Measurements from ENCODE around the gene SWT1. TPM values are rescaled to one million over a fixed set of nuclear protein-coding genes. Genes with fewer than 3 reads are reported as not detected.

The SWT1 gene
- total and polyA plus RNA-seq, 4 donors = 2.5 to 7.8 (median 5.0) TPM

DNA sequence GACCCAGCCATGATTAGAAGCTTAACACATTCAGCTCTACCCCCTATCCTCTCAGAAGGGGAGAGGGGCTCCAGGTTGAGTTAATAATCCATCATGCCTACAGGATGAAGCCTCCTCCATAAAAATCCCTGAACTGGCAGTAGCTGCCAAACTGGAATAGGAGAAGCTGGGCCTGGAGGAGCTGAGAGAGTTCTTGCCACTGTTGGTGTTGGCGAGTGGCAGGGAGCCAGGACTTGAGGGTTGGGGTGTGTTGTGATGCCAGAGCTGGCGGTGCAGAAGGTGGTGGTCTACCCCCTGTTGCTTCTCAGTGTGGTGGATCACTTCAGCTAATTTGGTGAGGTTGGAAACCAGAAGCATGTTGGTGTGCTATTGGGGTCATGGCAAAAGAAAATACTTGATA is 123.6 kb downstream of the SWT1 start:
- WGBS, 2 donors = 97 to 98% methylated on average over 2 of the region's 2 CpGs
- H3K9me3 ChIP-seq (ENCODE audit: control insufficient read depth, low read length) = no peaks in the 10 kb centered on the region

DNA sequence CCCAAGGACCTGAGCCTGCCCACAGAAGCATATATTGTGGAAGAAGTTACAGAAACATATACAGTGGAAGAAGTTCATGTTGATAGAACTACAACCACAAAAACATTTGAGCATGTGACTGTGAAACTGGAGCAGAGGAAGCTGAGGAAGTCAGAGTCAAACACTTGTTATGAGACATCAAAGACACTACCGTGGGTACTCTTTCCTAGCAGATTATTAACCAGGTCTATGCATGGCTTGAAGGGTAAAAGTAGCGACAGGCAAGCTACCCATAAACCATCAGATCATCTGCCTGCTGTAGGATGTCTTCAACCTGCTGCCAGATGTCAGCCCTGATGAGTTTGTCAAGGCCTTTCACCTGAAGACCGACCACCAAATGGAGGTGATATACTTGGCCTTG is 124.3 kb downstream of the SWT1 start:
- Histone ChIP-seq H3K27ac (ENCODE audit: low read depth in 1 of 2, low read length in 2 of 2) (no peak overlapping the region), H3K4me1 (ENCODE audit: control insufficient read depth in 1 of 2, insufficient read depth in 2 of 2, low read length in 2 of 2) (no peaks in the 10 kb centered on the region), H3K4me3 (ENCODE audit: low read length in 2 of 2) (no peak overlapping the region), H3K27me3 (ENCODE audit: control insufficient read depth in 1 of 2, insufficient read depth in 2 of 2, low read length in 1 of 2) (no peaks in the 10 kb centered on the region), H3K9me3 (ENCODE audit: control insufficient read depth, low read length) (no peaks in the 10 kb centered on the region), H3K36me3 (ENCODE audit: control insufficient read depth in 1 of 2, insufficient read depth in 2 of 2, low read length in 1 of 2) (peaks cover 4% of the 10 kb centered on the region in 2 donors)
- DNase-seq (no peak), ATAC-seq (ENCODE audit: low FRiP score) (no peak)
- intact Hi-C loops (cut with DNase I) = no loop called here
- WGBS, 2 donors = 84 to 93% methylated on average over 3 of the region's 3 CpGs

More for the DNA sequence above, 123.6 kb downstream of the SWT1 start:
- Histone ChIP-seq H3K4me3 (ENCODE audit: low read length in 2 of 2) (no peak overlapping the region), H3K4me1 (ENCODE audit: control insufficient read depth in 1 of 2, insufficient read depth in 2 of 2, low read length in 2 of 2) (no peaks in the 10 kb centered on the region), H3K36me3 (ENCODE audit: control insufficient read depth in 1 of 2, insufficient read depth in 2 of 2, low read length in 1 of 2) (peaks cover 4% of the 10 kb centered on the region in 2 donors), H3K27me3 (ENCODE audit: control insufficient read depth in 1 of 2, insufficient read depth in 2 of 2, low read length in 1 of 2) (no peaks in the 10 kb centered on the region), H3K27ac (ENCODE audit: low read depth in 1 of 2, low read length in 2 of 2) (no peak overlapping the region)
- intact Hi-C loops (cut with DNase I) = no loop called here
- DNase-seq (no peak), ATAC-seq (ENCODE audit: low FRiP score) (no peak)

DNA sequence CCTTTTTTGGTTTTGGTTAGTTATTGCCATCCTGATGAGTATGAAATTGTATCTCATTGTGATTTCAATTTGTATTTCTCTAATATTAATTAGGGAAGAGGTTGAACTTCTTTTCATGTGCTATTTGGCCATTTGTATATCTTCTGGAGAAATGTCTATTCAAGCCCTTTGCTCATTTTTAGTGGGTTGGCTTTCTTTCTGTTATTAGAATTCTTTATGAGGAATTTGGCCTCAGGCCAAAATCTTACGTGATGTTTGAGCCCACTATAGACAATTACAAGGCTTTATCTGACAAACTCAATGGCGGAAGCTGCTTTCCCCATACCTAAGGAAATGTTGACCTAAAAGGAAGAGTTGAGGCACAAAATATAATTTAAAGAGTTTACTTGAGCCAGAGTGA is 127.1 kb downstream of the SWT1 start:
- no peak for ATAC-seq (ENCODE audit: low FRiP score)
- intact Hi-C loops (cut with DNase I) = no loop called here
- DNase-seq = no peak
- H3K4me1 ChIP-seq (ENCODE audit: control insufficient read depth in 1 of 2, insufficient read depth in 2 of 2, low read length in 2 of 2) = no peaks in the 10 kb centered on the region
- peaks cover 2 to 4% of the 10 kb centered on the region in 2 donors for H3K36me3 ChIP-seq (ENCODE audit: control insufficient read depth in 1 of 2, insufficient read depth in 2 of 2, low read length in 1 of 2)
- H3K27ac ChIP-seq (ENCODE audit: low read depth in 1 of 2, low read length in 2 of 2) = no peak overlapping the region
- no peaks in the 10 kb centered on the region for H3K27me3 ChIP-seq (ENCODE audit: control insufficient read depth in 1 of 2, insufficient read depth in 2 of 2, low read length in 1 of 2)
- WGBS, 2 donors = 66% methylated on average over 2 of the region's 2 CpGs
- no peaks in the 10 kb centered on the region for H3K9me3 ChIP-seq (ENCODE audit: control insufficient read depth, low read length)
- H3K4me3 ChIP-seq (ENCODE audit: low read length in 2 of 2) = no peak overlapping the region

DNA sequence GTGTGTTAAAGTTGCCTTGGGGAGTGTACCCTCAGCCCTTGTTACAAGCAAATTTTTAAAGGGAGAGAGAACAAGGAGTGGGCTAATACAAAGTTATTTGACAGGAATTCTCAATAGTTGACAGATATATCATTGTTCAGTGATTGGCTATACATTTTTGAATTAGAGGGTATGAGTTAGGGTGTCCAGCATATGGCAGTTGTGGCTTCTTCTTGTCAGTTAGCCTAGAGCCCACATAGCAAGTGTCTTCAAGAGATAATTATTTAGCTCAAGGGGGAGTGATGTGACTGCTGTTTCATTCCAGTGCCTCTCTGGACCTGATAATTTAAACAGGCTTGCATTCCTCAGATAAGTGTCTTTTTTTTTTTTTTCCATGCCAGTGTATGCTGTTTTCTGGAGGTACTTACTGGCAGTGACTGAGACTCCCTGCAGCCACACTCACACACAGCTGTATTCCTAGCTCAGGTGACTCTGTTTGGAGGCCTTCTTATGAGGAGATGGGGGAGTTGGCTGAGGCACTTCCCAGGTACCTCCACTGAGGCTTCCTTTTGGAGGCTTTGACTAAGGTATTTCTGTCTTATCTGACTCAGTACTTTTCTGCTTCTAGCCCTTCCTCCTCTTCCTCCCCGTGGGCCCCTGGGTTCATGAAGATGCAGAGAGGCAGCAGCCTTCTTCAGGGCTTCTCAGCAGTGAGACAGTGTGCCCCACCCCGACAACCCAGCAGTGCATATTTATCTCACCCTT is 127.7 kb downstream of the SWT1 start:
- H3K27ac ChIP-seq (ENCODE audit: low read depth in 1 of 2, low read length in 2 of 2) = no peak overlapping the region
- H3K27me3 ChIP-seq (ENCODE audit: control insufficient read depth in 1 of 2, insufficient read depth in 2 of 2, low read length in 1 of 2) = no peaks in the 10 kb centered on the region
- H3K4me3 ChIP-seq (ENCODE audit: low read length in 2 of 2) = no peak overlapping the region
- no peak for DNase-seq
- H3K9me3 ChIP-seq (ENCODE audit: control insufficient read depth, low read length) = no peaks in the 10 kb centered on the region
- intact Hi-C loops (cut with DNase I) = no loop called here
- no peaks in the 10 kb centered on the region for H3K4me1 ChIP-seq (ENCODE audit: control insufficient read depth in 1 of 2, insufficient read depth in 2 of 2, low read length in 2 of 2)
- no peak for ATAC-seq (ENCODE audit: low FRiP score)
- H3K36me3 ChIP-seq (ENCODE audit: control insufficient read depth in 1 of 2, insufficient read depth in 2 of 2, low read length in 1 of 2) = peaks cover 2 to 4% of the 10 kb centered on the region in 2 donors
- 69 to 87% methylated on average over 2 of the region's 2 CpGs for WGBS, 2 donors

DNA sequence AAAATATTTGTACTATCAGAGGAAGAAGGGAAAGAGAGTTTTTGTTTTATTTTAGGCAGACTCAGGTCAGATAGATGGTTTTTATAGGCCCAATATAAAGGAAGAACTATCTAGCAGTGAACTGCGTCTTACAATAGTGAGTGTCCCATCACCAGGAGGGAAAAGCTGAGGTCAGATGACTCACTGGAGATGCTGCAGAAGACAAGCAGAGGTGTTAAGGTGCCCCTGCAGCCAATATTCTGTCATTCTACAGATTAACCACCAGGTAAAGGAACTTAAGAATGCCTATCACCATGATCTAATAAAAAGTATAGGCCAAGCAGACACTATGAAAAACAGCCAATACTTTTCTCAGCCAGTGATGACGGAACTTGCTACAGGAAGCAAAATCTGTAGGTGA is 130.5 kb downstream of the SWT1 start:
- no peak for DNase-seq
- H3K36me3 ChIP-seq (ENCODE audit: control insufficient read depth in 1 of 2, insufficient read depth in 2 of 2, low read length in 1 of 2) = peaks cover 0 to 2% of the 10 kb centered on the region in 2 donors
- H3K9me3 ChIP-seq (ENCODE audit: control insufficient read depth, low read length) = no peaks in the 10 kb centered on the region
- no peak overlapping the region for H3K4me3 ChIP-seq (ENCODE audit: low read length in 2 of 2)
- 82 to 90% methylated on average over 2 of the region's 2 CpGs for WGBS, 2 donors
- no peak for ATAC-seq (ENCODE audit: low FRiP score)
- H3K27me3 ChIP-seq (ENCODE audit: control insufficient read depth in 1 of 2, insufficient read depth in 2 of 2, low read length in 1 of 2) = no peaks in the 10 kb centered on the region
- no peak overlapping the region for H3K27ac ChIP-seq (ENCODE audit: low read depth in 1 of 2, low read length in 2 of 2)
- intact Hi-C loops (cut with DNase I) = no loop called here
- no peaks in the 10 kb centered on the region for H3K4me1 ChIP-seq (ENCODE audit: control insufficient read depth in 1 of 2, insufficient read depth in 2 of 2, low read length in 2 of 2)

DNA sequence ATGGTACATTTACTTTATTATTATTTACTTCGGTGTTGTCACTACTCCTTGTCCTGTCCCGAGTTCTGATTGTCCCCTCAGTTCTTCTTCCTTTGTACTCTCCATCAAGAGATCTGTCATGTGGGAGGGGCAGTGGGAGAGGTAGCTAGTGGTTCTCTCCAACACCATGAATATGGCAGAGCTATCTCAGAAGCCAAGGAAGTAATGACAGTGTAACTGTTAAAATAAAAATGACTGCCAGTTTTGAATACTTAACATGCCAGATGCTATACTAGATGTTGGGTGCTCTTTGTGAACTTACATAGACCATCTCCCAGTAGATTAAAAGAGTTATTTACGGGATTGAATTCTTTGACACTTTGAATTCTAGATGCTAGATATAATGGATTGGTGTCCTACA is 131.5 kb downstream of the SWT1 start:
- intact Hi-C loops (cut with DNase I) = no loop called here
- DNase-seq (no peak), ATAC-seq (ENCODE audit: low FRiP score) (no peak)
- no peak overlapping the region for H3K27ac ChIP-seq (ENCODE audit: low read depth in 1 of 2, low read length in 2 of 2)
- H3K4me1 ChIP-seq (ENCODE audit: control insufficient read depth in 1 of 2, insufficient read depth in 2 of 2, low read length in 2 of 2) = peaks cover 0 to 3% of the 10 kb centered on the region in 2 donors
- no peaks in the 10 kb centered on the region for H3K27me3 ChIP-seq (ENCODE audit: control insufficient read depth in 1 of 2, insufficient read depth in 2 of 2, low read length in 1 of 2)
- WGBS, 2 donors = 91 to 92% methylated on average over 3 of the region's 3 CpGs
- H3K9me3 ChIP-seq (ENCODE audit: control insufficient read depth, low read length) = no peaks in the 10 kb centered on the region
- H3K36me3 ChIP-seq (ENCODE audit: control insufficient read depth in 1 of 2, insufficient read depth in 2 of 2, low read length in 1 of 2) = peaks cover 0 to 2% of the 10 kb centered on the region in 2 donors
- no peak overlapping the region for H3K4me3 ChIP-seq (ENCODE audit: low read length in 2 of 2)

DNA sequence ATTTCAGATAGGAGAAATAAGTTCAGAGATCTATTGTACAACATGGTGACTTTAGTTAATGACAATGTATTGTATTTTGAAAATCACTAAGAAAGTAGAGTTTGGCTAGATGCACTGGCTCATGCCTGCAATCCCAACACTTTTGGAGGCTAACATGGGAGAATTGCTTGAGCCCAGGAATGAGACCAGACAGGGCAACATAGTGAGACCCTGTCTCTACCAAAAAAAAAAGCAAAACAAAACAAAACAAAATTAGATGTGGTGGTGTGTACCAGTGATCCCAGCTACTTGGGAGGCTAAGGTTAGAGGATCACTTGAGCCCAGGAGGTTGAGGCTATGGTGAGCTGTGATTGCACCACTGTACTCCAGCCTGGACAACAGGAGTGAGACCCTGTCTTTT is 132.9 kb downstream of the SWT1 start:
- DNase-seq (no peak), ATAC-seq (ENCODE audit: low FRiP score) (no peak)
- H3K4me3 ChIP-seq (ENCODE audit: low read length in 2 of 2) = no peak overlapping the region
- no peaks in the 10 kb centered on the region for H3K9me3 ChIP-seq (ENCODE audit: control insufficient read depth, low read length)
- H3K4me1 ChIP-seq (ENCODE audit: control insufficient read depth in 1 of 2, insufficient read depth in 2 of 2, low read length in 2 of 2) = peaks cover 0 to 3% of the 10 kb centered on the region in 2 donors
- intact Hi-C loops (cut with DNase I) = no loop called here
- no peaks in the 10 kb centered on the region for H3K27me3 ChIP-seq (ENCODE audit: control insufficient read depth in 1 of 2, insufficient read depth in 2 of 2, low read length in 1 of 2)
- peaks cover 0 to 2% of the 10 kb centered on the region in 2 donors for H3K36me3 ChIP-seq (ENCODE audit: control insufficient read depth in 1 of 2, insufficient read depth in 2 of 2, low read length in 1 of 2)
- H3K27ac ChIP-seq (ENCODE audit: low read depth in 1 of 2, low read length in 2 of 2) = no peak overlapping the region

DNA sequence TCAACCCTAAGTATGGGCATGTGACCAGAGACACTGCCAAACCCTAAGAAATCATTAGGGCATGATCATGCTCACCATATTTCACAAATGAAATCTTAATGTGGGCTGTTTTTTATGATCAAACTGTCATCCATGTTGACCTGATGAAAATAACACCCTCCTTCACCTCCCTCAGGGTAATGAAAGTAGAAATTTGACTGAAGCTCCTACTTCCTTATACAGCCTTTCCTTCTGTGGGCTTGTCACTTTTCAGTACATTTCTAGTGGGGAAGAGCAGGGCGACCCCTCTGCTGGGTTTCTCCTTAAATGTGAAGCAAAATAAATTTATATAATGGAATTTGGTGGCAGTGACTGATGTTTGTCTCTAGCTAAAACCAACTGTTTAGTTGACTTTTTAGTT is 134.2 kb downstream of the SWT1 start:
- peaks cover 0 to 3% of the 10 kb centered on the region in 2 donors for H3K4me1 ChIP-seq (ENCODE audit: control insufficient read depth in 1 of 2, insufficient read depth in 2 of 2, low read length in 2 of 2)
- H3K27me3 ChIP-seq (ENCODE audit: control insufficient read depth in 1 of 2, insufficient read depth in 2 of 2, low read length in 1 of 2) = no peaks in the 10 kb centered on the region
- intact Hi-C loops (cut with DNase I) = no loop called here
- H3K27ac ChIP-seq (ENCODE audit: low read depth in 1 of 2, low read length in 2 of 2) = no peak overlapping the region
- 82 to 90% methylated on average over 1 of the region's 1 CpG for WGBS, 2 donors
- no peak overlapping the region for H3K4me3 ChIP-seq (ENCODE audit: low read length in 2 of 2)
- DNase-seq = no peak
- ATAC-seq (ENCODE audit: low FRiP score) = no peak
- no peaks in the 10 kb centered on the region for H3K9me3 ChIP-seq (ENCODE audit: control insufficient read depth, low read length)
- peaks cover 0 to 2% of the 10 kb centered on the region in 2 donors for H3K36me3 ChIP-seq (ENCODE audit: control insufficient read depth in 1 of 2, insufficient read depth in 2 of 2, low read length in 1 of 2)

DNA sequence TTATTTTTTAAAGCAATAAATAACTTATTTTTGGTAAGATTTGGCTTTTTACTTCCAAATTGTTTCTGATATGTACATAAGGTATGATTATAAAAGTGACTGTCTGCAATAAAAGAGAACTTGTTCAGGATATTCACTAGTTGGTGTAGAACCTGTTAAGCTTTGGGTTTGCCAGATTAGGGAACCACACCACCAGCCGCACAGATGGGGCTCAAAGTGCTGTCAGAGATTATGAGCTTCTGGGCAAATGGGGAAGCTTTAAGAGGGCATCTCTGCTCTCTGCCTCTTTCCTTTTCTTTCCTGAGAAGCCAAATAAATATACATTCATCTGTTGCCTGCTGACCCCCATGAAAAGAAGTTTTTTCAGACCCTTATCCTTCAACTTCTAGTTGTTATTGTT is 134.7 kb downstream of the SWT1 start:
- Histone ChIP-seq H3K36me3 (ENCODE audit: control insufficient read depth in 1 of 2, insufficient read depth in 2 of 2, low read length in 1 of 2) (peaks cover 0 to 2% of the 10 kb centered on the region in 2 donors), H3K27ac (ENCODE audit: low read depth in 1 of 2, low read length in 2 of 2) (no peak overlapping the region), H3K27me3 (ENCODE audit: control insufficient read depth in 1 of 2, insufficient read depth in 2 of 2, low read length in 1 of 2) (no peaks in the 10 kb centered on the region), H3K4me3 (ENCODE audit: low read length in 2 of 2) (no peak overlapping the region), H3K9me3 (ENCODE audit: control insufficient read depth, low read length) (no peaks in the 10 kb centered on the region), H3K4me1 (ENCODE audit: control insufficient read depth in 1 of 2, insufficient read depth in 2 of 2, low read length in 2 of 2) (peaks cover 0 to 3% of the 10 kb centered on the region in 2 donors)
- intact Hi-C loops (cut with DNase I) = no loop called here
- WGBS, 2 donors = 84% methylated on average over 1 of the region's 1 CpG
- ATAC-seq (ENCODE audit: low FRiP score) (no peak), DNase-seq (no peak)

Measured in aorta (tissue), 5 donors.